K562 (cell line): Measurements from ENCODE around the gene RIC3. TPM values are rescaled to one million over a fixed set of nuclear protein-coding genes. Genes with fewer than 3 reads are reported as not detected.

Experiments
- ATF1 ChIP-seq, 2 experiments: fragments of 450-650 bp in 1 of 2; IDR thresholded peaks; 2 replicates each; pipeline ENCODE4 v1.6.1; 2016; ENCODE audit warnings: missing compliant biosample characterization in 1 of 2, missing genetic modification characterization in 1 of 2
- BDP1 ChIP-seq: IDR thresholded peaks from 3 replicates; pipeline ENCODE4 v1.6.1; 2011; ENCODE audit not compliant: insufficient read length, insufficient read depth
- CC2D1A ChIP-seq: fragments of 450-650 bp; IDR thresholded peaks from 2 replicates; pipeline ENCODE4 v1.6.1; 2017; ENCODE audit warnings: mild to moderate bottlenecking
- CTBP1 ChIP-seq: fragments of 450-650 bp; IDR thresholded peaks from 2 replicates; pipeline ENCODE4 v1.6.1; 2016; ENCODE audit warnings: borderline replicate concordance
- CXXC5 ChIP-seq: fragments of 250-450 bp; sonication (Bioruptor Pico); IDR thresholded peaks from 2 replicates; pipeline ENCODE4 v1.8.0; 2022; ENCODE audit warnings: inconsistent platforms, mild to moderate bottlenecking, moderate library complexity
- DACH1 ChIP-seq: fragments of 450-650 bp; IDR thresholded peaks from 2 replicates; pipeline ENCODE4 v1.6.1; 2018; ENCODE audit not compliant: partially characterized antibody
- DPF2 ChIP-seq: fragments of 450-650 bp; IDR thresholded peaks from 2 replicates; pipeline ENCODE4 v1.6.1; 2016
- FOXK2 ChIP-seq, 2 experiments: fragments of 450-650 bp; IDR thresholded peaks in 1 of 2; conservative IDR thresholded peaks in 1 of 2; 2 replicates each; pipeline ENCODE4 v1.6.1; 2016; ENCODE audit warnings: low read depth in 2 of 2, mild to moderate bottlenecking in 1 of 2
- FOXP1 ChIP-seq: sonication (generic); formaldehyde crosslinking; IDR thresholded peaks from 2 replicates; pipeline ENCODE4 v1.8.0; 2022; ENCODE audit warnings: mild to moderate bottlenecking, missing genetic modification reagents
- GATA2 ChIP-seq: sonication (generic); formaldehyde crosslinking; IDR thresholded peaks from 2 replicates; pipeline ENCODE4 v1.4.0; 2020; ENCODE audit warnings: mild to moderate bottlenecking, missing genetic modification reagents
- KDM2B ChIP-seq: fragments of 250-450 bp; sonication (Bioruptor Pico); IDR thresholded peaks from 2 replicates; pipeline ENCODE4 v1.8.0; 2021; ENCODE audit warnings: mild to moderate bottlenecking, moderate library complexity
- MEF2D ChIP-seq: conservative IDR thresholded peaks from 2 replicates; pipeline ENCODE4 v1.6.1; 2016; ENCODE audit warnings: low read depth, missing genetic modification characterization, missing compliant biosample characterization
- NBN ChIP-seq: fragments of 450-650 bp; IDR thresholded peaks from 2 replicates; pipeline ENCODE4 v1.6.1; 2016; ENCODE audit warnings: low read depth, mild to moderate bottlenecking
- POU5F1 ChIP-seq: fragments of 150-350 bp; IDR thresholded peaks from 2 replicates; pipeline ENCODE4 v1.6.1; 2014; ENCODE audit warnings: borderline replicate concordance, low read length, low read depth, mild to moderate bottlenecking; ENCODE audit not compliant: partially characterized antibody
- SMAD1 ChIP-seq: fragments of 150-350 bp; IDR thresholded peaks from 2 replicates; pipeline ENCODE4 v1.6.1; 2014; ENCODE audit warnings: low read length, low read depth; ENCODE audit not compliant: partially characterized antibody
- SMAD4 ChIP-seq: fragments of 250-450 bp; sonication (Bioruptor Pico); conservative IDR thresholded peaks from 2 replicates; pipeline ENCODE4 v1.8.0; 2021; ENCODE audit warnings: inconsistent platforms, mild to moderate bottlenecking, moderate library complexity
- ZKSCAN8 ChIP-seq: fragments of 200-800 bp; sonication (Bioruptor generic); IDR thresholded peaks from 2 replicates; pipeline ENCODE4 v1.6.1; 2016; ENCODE audit warnings: missing genetic modification characterization, missing compliant biosample characterization
- ZNF239 ChIP-seq: fragments of 250-450 bp; sonication (Bioruptor Pico); IDR thresholded peaks from 2 replicates; pipeline ENCODE4 v1.4.0; 2020; ENCODE audit warnings: mild to moderate bottlenecking
- ZSCAN29 ChIP-seq: fragments of 450-650 bp; IDR thresholded peaks from 2 replicates; pipeline ENCODE4 v1.6.1; 2017
- polyA plus RNA-seq, 8 experiments: library from polyadenylated mRNA; depleted of rRNA in 4 of 8; stranded (reverse) in 5 of 8; unstranded in 3 of 8; fragments of >200 nt; fragmentation: Nextera tagmentation in 2 of 8; fragmentation: Illumina TruSeq in 1 of 8; extraction: Ambion mirVana in 2 of 8; extraction: Trizol in 1 of 8; gene quantifications; 2 replicates each; pipeline versions ENCODE4 v1.2.1 to v1.2.3, GENCODE V29; 2011 to 2014; ENCODE audit warnings: inconsistent platforms in 1 of 8, missing spikeins in 1 of 8
- total RNA-seq, 7 experiments: library from RNA; depleted of rRNA in 6 of 7; stranded (reverse); fragments of >200 nt in 6 of 7; fragmentation: Illumina TruSeq in 2 of 7; extraction: Trizol in 2 of 7; gene quantifications; 2 replicates each; pipeline versions ENCODE4 v1.2.1 to v1.2.3, GENCODE V29; 2011 to 2021; ENCODE audit warnings: low replicate concordance in 1 of 7
- TF ChIP-seq, protein P1 (sequence below): fragments of 250-450 bp; sonication (Bioruptor Pico); IDR thresholded peaks from 2 replicates; pipeline ENCODE4 v1.4.0; 2020
- TF ChIP-seq, protein P2 (sequence below): sonication (generic); formaldehyde crosslinking; IDR thresholded peaks from 2 replicates; pipeline ENCODE4 v1.9.0; 2022; ENCODE audit warnings: mild to moderate bottlenecking, missing genetic modification reagents
- TF ChIP-seq, protein P3 (sequence below): sonication (generic); formaldehyde crosslinking; IDR thresholded peaks from 2 replicates; pipeline ENCODE4 v1.8.0; 2022; ENCODE audit warnings: mild to moderate bottlenecking, low read depth, missing genetic modification reagents

RIC3 gene
- total and polyA plus RNA-seq, 9 of the 15 experiments (the other 6 are each of a cell fraction or from before 2014, with no cell fraction given), result 0.03 to 0.16 (median 0.05) TPM; not detected in 4

DNA sequence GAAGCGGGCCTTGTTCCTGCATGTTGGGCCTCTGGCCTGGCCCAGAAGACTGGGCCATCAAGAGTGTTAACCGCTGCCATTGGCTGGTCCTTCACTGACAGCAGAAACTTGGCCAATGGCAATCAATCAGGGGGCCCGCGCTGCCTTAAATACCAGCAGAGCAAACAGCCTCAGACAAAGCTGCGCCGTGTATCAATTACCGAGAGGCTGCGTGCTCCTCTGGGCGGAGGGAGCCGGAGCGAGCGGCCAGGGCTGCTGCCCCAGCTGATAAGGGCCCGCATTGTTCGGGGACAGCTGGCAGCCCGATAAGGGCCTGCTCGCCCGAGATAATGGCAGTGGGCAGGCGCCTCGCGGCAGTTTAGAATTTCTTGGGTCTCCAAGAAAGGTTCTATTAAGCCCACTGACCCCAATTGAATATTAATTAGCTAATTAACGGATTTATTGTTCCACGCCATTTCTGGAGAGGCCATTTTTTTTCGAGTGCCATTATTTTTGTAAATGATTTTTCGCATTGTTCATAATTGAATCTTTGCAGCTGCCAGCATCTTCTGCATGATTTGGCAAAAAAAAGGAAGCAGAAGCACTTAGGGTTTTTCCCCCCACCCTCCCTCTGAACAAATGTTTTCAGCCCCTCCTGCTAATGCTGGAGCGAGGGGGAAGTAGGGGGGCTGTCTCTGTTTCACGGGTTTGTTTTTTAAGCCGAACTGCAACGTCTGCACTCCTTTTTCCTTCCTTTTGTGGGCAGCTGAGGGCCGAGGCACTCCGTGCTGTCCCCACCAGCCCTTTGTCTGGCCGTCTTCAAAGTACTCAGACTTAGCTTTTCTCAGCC lies 37.6 kb upstream of the RIC3 start (continued):
- TF ChIP-seq, protein P1, sequence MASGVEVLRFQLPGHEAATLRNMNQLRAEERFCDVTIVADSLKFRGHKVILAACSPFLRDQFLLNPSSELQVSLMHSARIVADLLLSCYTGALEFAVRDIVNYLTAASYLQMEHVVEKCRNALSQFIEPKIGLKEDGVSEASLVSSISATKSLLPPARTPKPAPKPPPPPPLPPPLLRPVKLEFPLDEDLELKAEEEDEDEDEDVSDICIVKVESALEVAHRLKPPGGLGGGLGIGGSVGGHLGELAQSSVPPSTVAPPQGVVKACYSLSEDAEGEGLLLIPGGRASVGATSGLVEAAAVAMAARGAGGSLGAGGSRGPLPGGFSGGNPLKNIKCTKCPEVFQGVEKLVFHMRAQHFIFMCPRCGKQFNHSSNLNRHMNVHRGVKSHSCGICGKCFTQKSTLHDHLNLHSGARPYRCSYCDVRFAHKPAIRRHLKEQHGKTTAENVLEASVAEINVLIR (CRISPR knock-in tag), result 0 out of 2 replicates have a peak, but pooled peaks have one; percentile 30
- TF ChIP-seq ZNF239 (CRISPR knock-in tag) (peak; percentile 49; the same call in 1 of the 2 replicates), CC2D1A (peak; percentile 98), SMAD1 (peak; percentile 84), NBN (peak; percentile 47; the same call in 1 of the 2 replicates), CTBP1 (peak; percentile 71; the same call in 1 of the 2 replicates), FOXP1 (peak; percentile 84; the same call in 1 of the 2 replicates), MEF2D (tag) (peak; percentile 60; the same call in 1 of the 2 replicates), ZSCAN29 (no peak), GATA2 (CRISPR knock-in tag) (peak; percentile 98), DACH1 (peak; percentile 92), ATF1 (CRISPR knock-in tag; IDR thresholded peaks at IDR 0.05) (no peak), ATF1 (tag; IDR thresholded peaks at IDR 0.05) (peak; percentile 55), FOXK2 (conservative IDR thresholded peaks at IDR 0.05 in 1 of 2, IDR thresholded peaks at IDR 0.05 in 1 of 2; ENCODE audit: low read depth in 2 of 2) (0 out of 4 replicates have a peak, but pooled peaks of 1 of the 2 experiments have one; percentile 35), BDP1 (no peak), SMAD4 (CRISPR knock-in tag) (peak; percentile 96), ZKSCAN8 (CRISPR knock-in tag) (peak; percentile 92), DPF2 (peak; percentile 95), KDM2B (no peak), POU5F1 (no peak), CXXC5 (CRISPR knock-in tag) (peak; percentile 100)
- TF ChIP-seq, protein P2, sequence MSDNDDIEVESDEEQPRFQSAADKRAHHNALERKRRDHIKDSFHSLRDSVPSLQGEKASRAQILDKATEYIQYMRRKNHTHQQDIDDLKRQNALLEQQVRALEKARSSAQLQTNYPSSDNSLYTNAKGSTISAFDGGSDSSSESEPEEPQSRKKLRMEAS (CRISPR knock-in tag), result peak; percentile 84
- TF ChIP-seq, protein P3, sequence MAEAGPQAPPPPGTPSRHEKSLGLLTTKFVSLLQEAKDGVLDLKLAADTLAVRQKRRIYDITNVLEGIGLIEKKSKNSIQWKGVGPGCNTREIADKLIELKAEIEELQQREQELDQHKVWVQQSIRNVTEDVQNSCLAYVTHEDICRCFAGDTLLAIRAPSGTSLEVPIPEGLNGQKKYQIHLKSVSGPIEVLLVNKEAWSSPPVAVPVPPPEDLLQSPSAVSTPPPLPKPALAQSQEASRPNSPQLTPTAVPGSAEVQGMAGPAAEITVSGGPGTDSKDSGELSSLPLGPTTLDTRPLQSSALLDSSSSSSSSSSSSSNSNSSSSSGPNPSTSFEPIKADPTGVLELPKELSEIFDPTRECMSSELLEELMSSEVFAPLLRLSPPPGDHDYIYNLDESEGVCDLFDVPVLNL (CRISPR knock-in tag), result peak; percentile 31; the same call in 1 of the 2 replicates
